Glomerular visceral epithelial cell (primary cell): ENCODE data around the gene ELMO2.

ENCODE experiments used
- DNase-seq: peaks from one replicate; pipeline ENCODE4 v3.0.0-alpha.2; 2016; ENCODE audit errors: extremely low spot score

The ELMO2 gene, protein sequence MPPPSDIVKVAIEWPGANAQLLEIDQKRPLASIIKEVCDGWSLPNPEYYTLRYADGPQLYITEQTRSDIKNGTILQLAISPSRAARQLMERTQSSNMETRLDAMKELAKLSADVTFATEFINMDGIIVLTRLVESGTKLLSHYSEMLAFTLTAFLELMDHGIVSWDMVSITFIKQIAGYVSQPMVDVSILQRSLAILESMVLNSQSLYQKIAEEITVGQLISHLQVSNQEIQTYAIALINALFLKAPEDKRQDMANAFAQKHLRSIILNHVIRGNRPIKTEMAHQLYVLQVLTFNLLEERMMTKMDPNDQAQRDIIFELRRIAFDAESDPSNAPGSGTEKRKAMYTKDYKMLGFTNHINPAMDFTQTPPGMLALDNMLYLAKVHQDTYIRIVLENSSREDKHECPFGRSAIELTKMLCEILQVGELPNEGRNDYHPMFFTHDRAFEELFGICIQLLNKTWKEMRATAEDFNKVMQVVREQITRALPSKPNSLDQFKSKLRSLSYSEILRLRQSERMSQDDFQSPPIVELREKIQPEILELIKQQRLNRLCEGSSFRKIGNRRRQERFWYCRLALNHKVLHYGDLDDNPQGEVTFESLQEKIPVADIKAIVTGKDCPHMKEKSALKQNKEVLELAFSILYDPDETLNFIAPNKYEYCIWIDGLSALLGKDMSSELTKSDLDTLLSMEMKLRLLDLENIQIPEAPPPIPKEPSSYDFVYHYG

DNA sequence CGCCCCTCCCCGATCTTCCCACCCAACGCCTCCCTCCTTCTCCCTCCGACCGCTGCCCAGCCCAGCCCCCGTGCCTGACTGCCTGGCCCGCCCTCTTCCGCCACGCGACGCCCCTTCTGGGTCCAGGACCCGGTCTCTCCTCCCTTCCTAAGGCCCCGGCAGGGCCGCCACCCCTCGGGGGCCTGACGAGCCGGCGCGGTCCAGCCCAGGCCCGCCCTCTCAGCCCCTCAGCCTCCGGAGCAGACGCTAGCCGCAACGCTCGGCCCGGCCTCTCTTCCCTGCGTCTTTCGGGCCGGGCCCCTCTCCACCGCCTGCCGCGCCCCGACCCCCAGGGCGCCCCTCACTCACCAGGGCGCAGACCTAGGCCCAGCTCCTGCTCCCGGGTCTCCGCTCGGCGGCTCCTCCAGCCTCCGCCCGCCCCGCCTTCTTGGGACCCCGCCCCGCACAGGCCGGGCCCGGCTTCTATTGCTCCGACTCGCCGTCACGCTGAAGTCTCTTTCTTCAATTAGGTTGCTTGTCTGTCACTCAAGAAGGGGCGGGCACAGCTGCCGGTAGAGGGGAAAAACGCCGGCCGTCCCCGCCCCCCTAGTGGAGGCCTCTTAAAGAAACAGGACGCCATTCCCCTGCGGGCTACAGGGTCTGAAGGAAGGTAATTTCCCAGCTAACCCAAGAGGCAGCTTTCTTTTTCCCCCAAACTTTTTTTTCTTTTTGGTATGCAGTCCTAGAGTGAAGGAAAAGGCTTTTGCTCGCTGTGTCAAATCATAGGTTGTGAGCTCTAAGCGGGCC lies at the start of gene ELMO2:
ELMO2 (minus strand) TSS at position 416 of the 786 bp plus-strand sequence. CDS start 12,133 bp downstream, outside the sequence.
- DNase-seq: peak; percentile 98

DNA sequence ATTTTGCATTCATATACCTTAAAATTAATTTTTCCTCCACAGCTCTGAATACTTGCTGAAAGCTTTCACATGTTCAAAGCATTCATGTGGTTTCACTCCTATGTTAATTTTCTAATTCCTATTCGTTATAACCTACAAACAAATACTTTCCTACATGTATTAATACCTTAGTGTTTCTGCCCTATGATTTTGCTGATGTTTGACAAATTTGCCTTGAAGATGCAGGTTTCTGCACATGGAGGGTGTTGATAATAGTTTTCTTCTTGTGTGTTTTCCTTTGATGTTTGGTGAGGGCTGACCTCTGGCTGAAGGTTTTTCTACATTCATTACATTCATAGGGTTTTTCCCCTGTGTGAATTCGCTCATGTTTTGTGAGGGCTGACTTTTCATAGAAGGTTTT lies 49.3 kb upstream of the ELMO2 start:
- DNase-seq: no peak

DNA sequence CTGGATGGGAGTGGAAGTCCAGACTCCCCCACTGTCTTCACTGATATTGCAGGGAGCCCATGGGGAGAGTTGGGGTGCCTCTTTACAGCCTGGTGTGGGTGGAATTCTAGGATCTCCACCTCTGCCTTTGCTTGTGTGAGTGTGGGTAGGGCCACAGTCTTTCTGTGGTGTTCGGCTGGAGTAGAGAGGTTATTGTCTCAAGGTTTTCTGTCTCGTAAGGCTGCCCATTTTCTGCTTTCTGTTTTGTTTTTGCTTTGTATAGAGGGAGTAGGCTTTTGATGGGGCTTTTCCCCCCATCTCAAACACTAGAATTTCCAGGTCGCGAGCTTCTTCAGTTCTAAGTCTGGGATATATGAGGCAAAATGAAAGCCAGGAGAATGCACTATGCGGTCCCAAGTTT lies 40.4 kb upstream of the ELMO2 start:
- no peak for DNase-seq

DNA sequence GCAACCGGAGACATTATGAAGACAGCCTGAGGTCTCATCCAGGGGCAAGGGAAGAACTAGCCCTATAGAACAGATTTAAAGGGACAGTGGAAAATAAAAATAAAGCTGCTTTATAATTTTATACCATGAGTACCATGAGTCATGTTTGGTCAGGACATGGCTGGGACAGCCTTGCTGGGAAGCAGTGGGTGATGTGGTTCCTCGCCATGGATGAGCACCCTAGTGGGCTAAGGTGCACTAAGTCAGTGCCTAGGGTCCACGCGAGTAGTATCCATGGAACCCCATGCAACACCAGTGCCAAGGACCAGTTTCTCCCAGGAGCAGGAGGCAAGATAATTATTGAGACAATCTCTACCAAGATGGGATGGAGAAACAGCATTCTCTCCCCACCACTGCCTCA lies 33.4 kb upstream of the ELMO2 start:
- DNase-seq: no peak

DNA sequence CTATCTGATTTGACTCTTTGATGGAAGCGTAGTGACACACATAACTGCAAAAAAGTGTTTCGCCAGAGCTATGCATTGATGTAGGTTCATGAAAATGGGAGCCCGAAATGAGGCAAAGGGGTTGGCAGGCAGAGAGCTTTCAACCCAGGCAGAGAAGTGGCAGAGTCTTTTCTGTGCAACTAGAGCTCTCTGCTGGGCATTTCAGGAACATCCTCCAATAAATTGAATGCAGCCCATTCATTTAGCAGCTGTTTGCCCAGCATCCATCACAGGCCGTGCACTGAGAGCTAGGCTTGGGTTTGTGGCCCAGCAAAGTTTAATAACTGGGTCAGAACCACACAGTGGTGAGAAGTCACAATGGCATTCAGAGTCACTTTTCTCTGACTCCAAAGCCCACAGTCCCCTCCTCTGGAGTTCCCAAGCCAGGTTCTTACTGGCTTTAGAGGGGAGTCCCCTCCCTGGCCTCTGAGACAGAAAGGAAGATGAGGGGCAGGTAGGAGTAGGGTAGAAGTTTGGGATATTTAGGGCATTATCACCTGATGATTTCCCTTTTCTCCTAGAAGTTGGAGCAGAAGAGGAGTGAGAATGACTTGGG lies 31.8 kb upstream of the ELMO2 start:
- peak; percentile 20 for DNase-seq

DNA sequence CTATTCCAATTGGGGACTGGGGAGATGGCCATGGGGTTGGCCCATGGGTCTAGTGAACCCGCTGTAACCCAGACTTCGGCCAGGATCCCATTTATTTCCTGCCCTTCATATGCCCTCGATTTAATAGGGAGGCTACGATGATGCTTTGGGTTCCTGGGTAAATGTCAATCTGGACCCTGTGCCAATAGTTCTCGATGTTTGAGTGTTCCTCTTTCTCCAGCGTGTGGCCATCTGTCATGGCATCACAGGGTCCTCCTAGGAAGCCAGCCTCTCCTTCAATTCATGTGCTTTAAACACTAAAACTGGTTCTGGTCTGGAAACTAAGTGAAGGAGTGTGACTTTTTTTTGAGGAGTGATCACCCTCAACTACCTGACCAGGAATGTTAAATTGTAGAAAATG lies 28.7 kb upstream of the ELMO2 start:
- no peak for DNase-seq

DNA sequence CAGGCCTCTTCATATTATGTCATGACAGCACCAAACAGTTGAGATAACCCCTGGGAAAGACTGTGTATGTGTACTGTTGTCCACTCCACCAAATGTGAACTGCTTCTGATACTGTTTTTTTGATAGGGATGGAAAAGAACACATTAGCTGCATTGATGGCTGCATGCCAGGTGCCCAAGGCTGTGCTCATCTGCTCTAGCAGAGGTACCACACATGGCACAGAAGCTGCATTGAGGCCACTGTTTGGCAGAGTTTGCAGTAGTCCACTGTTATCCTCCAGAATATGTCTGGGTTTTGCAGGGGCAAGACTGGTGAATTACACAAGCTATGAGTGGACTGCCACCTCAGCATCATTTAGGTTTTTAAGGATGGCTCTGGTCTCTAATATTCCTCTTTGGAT lies 28.2 kb upstream of the ELMO2 start:
- DNase-seq: no peak

DNA sequence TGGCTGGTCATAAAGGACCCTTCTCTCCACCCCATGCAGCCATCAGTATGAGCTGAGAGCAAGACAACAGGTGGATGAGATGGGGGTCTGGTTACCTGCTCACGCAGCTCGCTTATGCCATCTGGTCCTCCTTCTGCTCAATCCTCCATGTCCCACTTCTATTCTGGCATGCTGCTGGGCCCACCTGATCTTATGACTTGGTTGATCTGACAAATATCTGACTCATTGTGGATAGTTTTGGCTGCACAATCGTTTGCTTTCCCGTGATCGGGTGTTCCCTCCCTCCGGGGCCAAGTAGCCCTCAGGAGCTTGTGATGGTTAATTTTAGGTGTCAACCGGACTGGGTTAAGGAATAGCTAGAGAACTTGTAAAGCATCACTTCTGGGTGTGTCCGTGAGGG lies 26.6 kb upstream of the ELMO2 start:
- no peak for DNase-seq

DNA sequence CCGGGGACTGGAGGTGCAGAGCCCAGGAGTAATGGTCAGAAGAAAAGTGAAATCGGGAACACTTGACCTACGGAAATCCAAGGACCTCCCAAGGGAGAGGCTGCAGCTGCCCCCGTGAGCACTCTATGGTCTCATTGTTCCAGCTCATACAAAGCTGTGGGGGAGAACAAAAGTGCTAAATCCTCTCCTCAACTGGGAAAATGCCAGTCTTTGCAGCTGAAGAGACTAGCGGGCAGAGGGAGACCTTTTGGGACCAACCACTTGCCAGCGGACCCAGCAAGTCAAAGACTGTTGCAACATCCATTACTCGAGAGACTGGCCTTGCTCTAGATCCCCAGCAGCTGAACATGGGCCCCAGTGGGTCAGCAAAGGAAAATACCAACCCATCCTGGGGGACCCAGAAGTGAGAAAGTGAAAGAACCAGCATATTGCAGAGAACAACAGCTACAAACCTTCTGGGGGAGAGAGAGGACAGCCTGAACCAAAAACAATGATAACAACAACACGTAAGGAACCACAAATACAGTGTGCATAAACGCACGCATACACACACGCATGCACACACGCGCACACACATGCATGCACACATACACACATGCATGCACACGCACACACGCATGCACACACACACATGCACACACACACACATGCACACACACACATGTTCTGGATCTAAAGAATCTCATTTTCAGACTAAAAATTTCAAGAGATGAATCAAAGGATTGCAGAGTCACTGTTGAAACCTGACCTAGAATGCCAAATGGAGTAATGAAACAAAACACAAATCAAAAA lies 24.7 kb upstream of the ELMO2 start:
- DNase-seq: no peak

DNA sequence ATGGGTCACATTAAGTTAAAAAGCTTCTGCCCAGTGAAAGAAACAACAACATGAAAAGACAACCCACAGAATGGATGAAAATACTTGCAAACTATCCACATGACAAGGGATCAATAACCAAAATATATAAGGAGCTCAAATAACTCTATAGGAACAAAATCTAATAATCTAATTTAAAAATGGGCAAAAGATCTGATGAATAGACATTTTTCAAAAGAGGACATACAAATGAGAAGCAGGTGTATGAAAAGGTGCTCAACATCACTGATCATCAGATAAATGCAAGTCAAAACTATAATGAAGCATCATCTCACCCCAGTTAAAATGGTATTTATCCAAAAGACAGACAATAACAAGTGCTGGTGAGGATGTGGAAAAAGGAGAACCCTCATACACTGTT lies 21.0 kb upstream of the ELMO2 start:
- no peak for DNase-seq

DNA sequence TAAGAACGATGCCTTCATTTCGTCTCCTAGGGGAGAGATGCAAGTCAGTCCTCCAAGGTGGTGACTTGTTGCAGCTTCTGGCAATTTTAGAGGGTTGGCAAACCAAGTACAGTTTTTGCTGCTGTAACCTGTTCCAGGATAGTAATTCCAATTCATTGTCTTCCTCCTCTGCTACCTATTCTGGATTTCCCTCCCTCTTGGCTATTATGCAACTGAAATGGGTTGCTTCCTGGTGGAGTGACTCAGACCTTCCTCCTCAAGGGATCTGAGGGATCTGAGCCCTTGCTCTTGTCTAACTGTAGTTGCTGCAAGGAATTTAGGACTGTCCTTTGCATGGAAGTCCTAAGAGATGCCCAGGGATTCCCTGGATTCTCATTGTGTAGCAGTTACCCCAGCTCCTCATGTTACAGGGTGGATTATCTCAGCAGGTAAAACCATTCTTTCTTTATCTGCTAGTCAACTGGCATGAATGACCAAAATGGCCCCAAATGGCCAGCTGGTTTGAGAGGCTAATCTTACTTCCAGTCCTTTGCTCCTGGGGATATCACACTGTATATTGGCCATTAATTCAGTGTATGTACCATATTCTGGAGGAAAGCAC lies 17.6 kb upstream of the ELMO2 start:
- DNase-seq: no peak

DNA sequence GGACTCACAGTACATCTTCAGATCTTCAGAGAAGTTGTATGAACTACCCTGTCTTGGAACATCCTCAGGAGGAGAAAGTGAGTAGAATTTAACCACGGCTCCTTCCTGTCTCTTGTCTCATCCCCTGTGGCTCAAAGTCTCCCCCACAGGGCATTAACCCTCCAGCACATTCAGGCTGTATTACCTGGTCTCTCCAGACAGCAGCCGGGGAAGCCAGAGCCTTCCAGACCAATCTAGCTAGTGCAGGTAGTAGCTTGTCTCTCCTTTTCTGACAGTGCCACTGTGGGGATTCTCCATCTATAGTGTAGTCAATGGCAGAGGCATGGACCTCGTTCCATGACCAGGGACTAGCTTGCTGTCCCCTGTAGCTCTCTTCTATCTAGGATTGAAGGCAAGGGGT lies 16.9 kb upstream of the ELMO2 start:
- no peak for DNase-seq

DNA sequence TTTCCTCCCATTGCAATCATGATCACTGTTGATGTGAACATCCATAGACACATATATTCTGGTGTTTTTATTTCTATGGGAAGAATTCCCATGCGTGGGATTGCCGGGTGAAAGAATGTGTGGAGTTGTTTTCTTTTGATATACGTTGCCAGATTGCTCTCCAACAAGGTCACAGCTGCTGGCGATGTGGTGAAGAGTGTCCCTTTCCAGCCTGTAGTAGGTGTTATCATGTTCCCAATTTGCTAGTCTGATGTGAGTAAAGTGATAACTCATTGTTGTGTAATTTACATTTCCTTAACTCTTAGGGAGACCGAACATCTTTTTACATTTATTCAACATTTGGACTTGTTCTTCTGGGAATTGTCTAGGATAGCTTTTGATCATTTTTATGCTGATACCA lies 14.5 kb upstream of the ELMO2 start:
- DNase-seq: no peak

DNA sequence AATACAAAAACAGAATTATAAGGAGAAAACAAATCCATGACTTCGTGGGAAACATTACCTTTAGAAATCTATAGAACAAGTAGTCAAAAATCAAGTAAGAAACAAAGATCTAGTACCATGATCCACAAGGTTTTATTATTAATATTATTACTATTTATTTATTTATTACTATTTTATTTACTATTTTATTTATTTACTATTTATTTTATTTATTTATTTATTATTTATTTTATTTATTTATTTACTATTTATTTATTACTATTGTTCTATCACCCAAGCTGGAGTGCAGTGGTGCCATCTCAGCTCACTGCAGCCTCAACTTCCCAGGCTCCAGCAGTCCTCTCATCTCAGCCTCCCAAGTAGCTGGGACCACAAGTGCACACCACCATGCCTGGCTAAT lies 13.5 kb upstream of the ELMO2 start:
- DNase-seq: no peak

DNA sequence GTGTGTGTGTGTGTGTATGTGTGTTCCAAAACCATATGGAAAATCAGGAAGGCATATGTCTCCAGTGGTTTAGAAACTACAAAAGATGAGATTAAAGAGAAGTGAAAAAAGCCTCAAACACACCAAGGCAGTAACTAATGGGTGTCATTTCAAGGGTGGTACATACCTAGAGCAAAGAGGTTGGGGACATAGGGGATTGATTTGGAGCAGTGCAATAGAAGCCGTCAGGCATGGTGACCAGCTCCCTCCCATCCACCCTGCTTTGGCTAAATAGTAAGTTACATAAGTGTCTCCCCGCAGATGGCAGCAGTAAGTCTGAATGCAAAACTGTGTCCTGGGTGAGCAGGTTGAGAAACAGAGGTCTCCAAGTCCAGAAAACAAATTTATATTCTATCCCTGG lies 10.4 kb upstream of the ELMO2 start:
- no peak for DNase-seq

DNA sequence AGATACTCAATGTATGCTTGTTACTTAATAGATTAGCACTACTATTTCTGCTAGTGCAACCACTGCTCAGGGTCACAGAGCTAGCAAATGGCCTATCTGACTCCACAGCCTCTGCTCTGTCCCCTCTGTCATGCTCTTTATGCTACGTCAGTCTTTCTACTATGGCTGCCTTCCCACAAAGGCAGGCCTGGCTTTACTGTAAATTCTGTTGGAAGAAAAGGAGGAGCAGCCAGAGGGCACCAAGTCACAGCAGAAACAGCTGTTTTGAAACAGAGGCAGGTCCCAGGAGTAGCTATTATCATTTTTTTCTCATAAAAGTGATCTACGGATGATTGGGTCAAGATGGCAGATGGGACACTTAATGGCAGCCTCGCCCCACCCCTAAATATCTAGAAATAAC lies 10.0 kb upstream of the ELMO2 start:
- DNase-seq: no peak

DNA sequence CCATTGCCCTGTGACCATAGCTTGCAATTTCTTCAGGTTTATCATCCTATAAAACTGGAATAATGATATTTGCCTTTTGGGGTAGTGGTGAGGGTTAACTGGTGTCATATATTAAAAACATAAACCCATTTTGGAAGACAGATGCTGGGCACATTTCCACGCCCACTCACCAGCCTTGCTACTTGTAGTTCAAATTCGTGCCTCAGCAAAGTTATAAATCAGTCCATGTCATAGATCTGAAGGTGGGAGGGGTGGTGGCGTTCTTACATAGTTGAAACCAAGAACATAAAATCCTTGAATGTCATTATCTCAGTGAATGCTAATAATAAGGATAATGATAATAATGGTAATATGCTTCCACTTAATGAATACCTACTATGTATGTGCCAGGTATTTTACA lies 9.4 kb upstream of the ELMO2 start:
- no peak for DNase-seq

DNA sequence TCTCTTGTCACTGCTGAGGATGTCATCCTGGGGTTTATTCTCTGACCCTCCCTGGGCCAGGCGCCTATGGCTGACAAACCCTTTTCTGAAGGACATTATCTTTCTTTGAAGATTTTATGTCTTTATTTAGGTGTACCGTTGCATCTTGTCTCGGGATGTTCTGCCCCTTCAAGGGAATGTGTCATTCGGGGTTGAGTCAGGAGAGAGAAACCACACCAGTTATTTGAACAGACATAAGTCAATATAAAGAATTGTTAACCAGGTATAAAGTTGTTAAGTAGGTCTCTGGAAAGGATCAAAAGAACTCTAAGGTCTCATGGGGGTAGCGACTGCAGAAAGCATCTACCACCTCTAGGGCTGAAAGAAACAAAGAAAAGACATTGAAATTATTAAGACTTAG lies 8.2 kb upstream of the ELMO2 start:
- DNase-seq: no peak

DNA sequence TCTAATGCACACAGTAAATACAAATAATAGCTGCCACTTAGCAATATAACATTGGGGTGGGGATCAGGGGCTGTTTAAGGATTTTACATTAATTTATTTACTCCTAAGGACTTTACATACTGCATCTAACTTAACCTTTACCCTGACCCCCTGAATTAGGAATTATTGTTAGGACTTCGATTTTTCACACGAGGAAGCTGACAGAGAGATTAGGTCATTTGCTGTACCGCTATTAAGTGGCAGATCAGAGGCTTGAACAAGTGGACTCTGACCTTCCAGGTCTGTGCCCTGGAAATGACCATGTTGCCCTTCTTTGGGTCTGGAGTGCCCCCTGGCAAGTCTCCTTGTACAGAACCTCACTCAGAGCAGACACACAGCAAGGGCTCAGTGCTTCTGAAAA lies 5.2 kb upstream of the ELMO2 start:
- DNase-seq: no peak

DNA sequence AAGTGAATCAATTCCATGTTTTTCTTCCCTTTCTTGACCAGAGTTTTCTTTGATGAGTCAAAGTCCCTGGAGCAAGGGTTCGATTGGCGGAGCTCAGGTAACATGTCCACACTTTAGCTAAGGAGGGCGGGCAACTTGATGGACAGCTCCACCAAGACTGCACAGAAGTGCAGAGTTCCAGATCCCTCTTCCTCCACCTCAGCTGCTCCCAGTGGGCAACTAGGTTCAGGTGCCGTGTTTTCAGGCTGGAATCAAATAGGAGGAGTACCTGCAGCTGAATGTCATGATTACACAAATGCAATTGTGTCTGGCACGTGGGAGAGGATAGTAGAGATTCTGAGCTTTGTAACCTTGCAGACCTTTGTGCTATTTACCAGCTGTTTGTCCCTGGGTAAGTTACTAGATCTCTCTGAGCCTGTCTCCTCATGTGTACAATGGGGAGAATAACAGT lies 1.9 kb upstream of the ELMO2 start:
- DNase-seq: peak; percentile 18

DNA sequence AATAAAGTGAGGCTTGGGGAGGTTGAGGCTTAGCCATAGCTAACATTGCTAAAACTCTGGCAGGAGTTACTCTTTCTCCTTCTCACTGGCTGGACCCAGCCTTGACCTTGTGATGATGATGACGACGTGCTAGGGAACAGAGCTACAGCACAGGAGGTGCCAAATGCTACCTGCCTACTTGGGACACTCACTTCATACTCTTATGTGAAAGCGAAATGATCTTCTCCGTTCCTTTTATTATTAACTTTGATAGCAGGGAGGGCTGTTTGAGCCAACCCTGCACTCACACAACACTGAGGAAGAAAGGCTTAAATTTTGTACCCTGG lies 1.2 kb upstream of the ELMO2 start:
- no peak for DNase-seq
